SKM-1 treated with dmso at 0.1 percent for 144 hours (cell line): Measurements from ENCODE around the gene KCND1.

Experiments
- DNase-seq: peaks from one replicate; lab custom pipeline; 2025; ENCODE audit not compliant: unreplicated experiment; lab: John Stamatoyannopoulos, UW

KCND1 gene

GRCh38 chrX:48975041-48975440, 3.4 kb upstream of the KCND1 start:
- DNase-seq: no peak

- no peak for DNase-seq
Observed at GRCh38 chrX:48974574-48974973, 2.9 kb upstream of the KCND1 start.

- DNase-seq: no peak
Observed at GRCh38 chrX:48974033-48974432, 2.4 kb upstream of the KCND1 start.

- DNase-seq: peak; percentile 1
Observed at GRCh38 chrX:48972220-48973164, 848 bp upstream of the KCND1 start.

- DNase-seq: no peak
Observed at GRCh38 chrX:48969471-48969870, 2.2 kb downstream of the KCND1 start.

GRCh38 chrX:48968377-48968776, 3.3 kb downstream of the KCND1 start:
- no peak for DNase-seq

GRCh38 chrX:48966796-48967579, 4.7 kb downstream of the KCND1 start:
- DNase-seq: no peak

- no peak for DNase-seq
Observed at GRCh38 chrX:48965959-48966358, 5.7 kb downstream of the KCND1 start.

- DNase-seq: no peak
Observed at GRCh38 chrX:48961585-48962091, 10.0 kb downstream of the KCND1 start.

- no peak for DNase-seq
Observed at GRCh38 chrX:48960291-48960690, 11.4 kb downstream of the KCND1 start.

GRCh38 chrX:48958635-48959094, 13.0 kb downstream of the KCND1 start:
- no peak for DNase-seq

GRCh38 chrX:48957827-48958634, 13.6 kb downstream of the KCND1 start:
- peak; percentile 89 for DNase-seq

- DNase-seq: no peak
Observed at GRCh38 chrX:48957477-48957826, 14.2 kb downstream of the KCND1 start, which contains the start of gene OTUD5. Gene OTUD5, minus strand, starts transcription at chrX:48957607. Its CDS starts 37 bp downstream, at chrX:48957570.

GRCh38 chrX:48956728-48957414, 14.8 kb downstream of the KCND1 start:
- DNase-seq: no peak

- DNase-seq: no peak
Observed at GRCh38 chrX:48948589-48948988, 23.1 kb downstream of the KCND1 start.

- peak; percentile 36 for DNase-seq
Observed at GRCh38 chrX:48945517-48946348, 25.9 kb downstream of the KCND1 start.

GRCh38 chrX:48942895-48943294, 28.7 kb downstream of the KCND1 start:
- no peak for DNase-seq

- DNase-seq: no peak
Observed at GRCh38 chrX:48940404-48940955, 31.2 kb downstream of the KCND1 start.
